ENCODE results near the gene RPL9. TPM values are rescaled to one million over a fixed set of nuclear protein-coding genes. Genes with fewer than 3 reads are reported as not detected.

The RPL9 gene
- total RNA-seq, 6 experiments from 2014 or later: 1,332 to 1,543 (median 1,424) TPM

DNA sequence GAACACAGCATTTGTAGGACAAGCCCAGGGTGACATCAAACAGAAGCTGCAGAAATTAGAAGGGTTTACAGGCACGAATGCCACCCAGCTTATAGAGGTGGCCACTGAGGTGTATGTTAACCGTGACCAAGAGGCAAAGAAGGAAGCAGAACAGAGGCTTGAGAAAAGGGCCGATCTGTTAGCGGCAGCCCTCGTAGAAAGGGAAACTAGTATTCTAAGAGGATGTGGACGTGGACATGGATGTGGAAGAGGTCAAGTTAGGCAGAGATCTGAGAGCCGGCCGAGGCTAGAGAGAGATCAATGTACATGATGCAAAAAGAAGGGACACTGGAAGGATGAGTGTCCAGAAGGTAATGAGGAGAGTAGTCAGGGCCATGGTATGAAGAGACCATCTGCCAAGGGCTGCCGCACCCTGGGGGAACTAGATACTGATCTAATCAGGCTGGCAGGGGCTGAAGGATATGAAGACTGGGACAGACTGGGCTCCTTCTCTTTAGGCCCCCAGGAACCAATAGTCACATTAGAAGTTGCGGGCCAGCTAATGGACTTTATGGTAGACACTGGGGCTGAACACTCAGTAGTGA lies 27.6 kb upstream of the RPL9 start:
- no peak for DNase-seq
- H3K36me3 Mint-ChIP-seq (ENCODE audit: low read depth): peaks cover 10% of the 10 kb centered on the region; the same call in 1 of the 2 replicates
- peaks cover 6% of the 10 kb centered on the region; the same call in 1 of the 2 replicates for H3K4me1 Mint-ChIP-seq (ENCODE audit: low read depth)
- no peak overlapping the region for H3K27ac Mint-ChIP-seq
- TF ChIP-seq, protein P1, sequence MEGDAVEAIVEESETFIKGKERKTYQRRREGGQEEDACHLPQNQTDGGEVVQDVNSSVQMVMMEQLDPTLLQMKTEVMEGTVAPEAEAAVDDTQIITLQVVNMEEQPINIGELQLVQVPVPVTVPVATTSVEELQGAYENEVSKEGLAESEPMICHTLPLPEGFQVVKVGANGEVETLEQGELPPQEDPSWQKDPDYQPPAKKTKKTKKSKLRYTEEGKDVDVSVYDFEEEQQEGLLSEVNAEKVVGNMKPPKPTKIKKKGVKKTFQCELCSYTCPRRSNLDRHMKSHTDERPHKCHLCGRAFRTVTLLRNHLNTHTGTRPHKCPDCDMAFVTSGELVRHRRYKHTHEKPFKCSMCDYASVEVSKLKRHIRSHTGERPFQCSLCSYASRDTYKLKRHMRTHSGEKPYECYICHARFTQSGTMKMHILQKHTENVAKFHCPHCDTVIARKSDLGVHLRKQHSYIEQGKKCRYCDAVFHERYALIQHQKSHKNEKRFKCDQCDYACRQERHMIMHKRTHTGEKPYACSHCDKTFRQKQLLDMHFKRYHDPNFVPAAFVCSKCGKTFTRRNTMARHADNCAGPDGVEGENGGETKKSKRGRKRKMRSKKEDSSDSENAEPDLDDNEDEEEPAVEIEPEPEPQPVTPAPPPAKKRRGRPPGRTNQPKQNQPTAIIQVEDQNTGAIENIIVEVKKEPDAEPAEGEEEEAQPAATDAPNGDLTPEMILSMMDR (IDR thresholded peaks at IDR 0.05): no peak
- H3K9me3 Mint-ChIP-seq: peaks cover 10% of the 10 kb centered on the region
- no peaks in the 10 kb centered on the region; the same call in none of the 2 replicates for H3K27me3 Mint-ChIP-seq (ENCODE audit: insufficient read depth)
- H3K4me3 Mint-ChIP-seq: no peak overlapping the region

DNA sequence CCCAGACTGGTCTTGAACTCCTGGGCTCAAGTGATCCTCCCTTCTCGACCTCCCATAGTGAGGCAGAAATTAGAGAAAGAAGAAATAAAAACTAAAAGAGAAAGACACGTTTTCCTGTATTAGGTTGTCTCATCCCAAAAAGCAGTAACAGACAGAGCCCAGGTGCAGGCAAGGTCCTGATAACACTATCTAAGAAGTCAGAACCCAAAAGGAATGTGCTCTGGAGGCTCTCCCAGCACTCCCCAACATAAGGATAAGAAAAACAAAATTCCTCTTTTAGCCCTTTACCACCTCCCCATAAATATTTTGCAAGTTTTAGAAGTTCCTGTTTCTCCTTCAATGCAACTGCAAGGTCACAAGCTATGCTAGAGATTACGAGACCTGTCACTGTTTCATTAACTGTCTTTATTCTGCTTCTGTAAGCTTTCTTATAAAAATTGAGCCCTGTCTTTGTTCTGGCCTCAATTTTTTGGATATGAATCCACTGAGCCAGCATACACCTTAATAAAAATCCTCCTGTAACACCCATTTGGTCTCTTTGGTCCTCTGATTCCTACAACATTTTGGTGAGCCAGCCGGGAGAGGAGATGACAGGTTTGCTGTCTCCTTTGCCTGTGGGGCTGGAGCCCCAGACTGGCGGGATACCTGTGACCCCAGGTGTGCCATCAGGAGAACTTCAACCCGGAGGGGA lies 26.0 kb upstream of the RPL9 start:
- Mint-ChIP-seq H3K36me3 (ENCODE audit: low read depth) (peaks cover 10% of the 10 kb centered on the region; the same call in 1 of the 2 replicates), H3K9me3 (peaks cover 10% of the 10 kb centered on the region), H3K4me1 (ENCODE audit: low read depth) (peaks cover 6% of the 10 kb centered on the region; the same call in 1 of the 2 replicates), H3K4me3 (no peak overlapping the region), H3K27ac (no peak overlapping the region), H3K27me3 (ENCODE audit: insufficient read depth) (no peaks in the 10 kb centered on the region; the same call in none of the 2 replicates)
- no peak for DNase-seq
- TF ChIP-seq, protein P1 (IDR thresholded peaks at IDR 0.05): no peak

DNA sequence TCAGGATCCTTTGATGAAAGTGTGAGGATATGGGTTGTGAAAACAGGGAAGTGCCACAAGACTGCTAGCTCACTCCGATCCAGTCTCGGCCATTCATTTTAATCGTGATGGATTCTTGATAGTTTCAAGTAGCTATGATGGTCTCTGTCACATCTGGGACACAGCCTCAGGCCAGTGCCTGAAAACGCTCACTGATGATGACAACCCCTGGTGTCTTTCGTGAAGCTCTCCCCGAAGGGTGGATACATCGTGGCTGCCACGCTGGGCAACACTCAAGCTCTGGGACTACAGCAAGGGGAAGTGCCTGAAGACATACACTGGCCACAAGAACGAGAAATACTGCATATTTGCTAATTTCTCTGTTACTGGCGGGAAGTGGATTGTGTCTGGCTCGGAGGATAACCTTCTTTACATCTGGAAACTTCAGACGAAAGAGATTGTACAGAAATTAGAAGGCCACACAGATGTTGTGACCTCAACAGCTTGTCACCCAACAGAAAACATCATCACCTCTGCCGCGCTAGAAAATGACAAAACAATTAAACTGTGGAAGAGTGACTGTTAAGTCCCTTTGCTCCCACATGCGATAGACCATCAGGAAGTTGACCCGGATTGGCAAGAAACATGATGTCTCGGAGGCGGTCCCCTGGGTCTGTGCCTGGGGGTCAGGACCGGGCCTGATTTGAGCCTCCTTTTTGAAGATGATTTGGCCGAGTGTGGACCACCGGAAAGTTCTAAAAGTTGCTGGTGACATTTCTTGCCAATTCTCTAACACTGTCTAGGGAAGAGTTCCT lies 22.4 kb upstream of the RPL9 start:
- peaks cover 10% of the 10 kb centered on the region for H3K9me3 Mint-ChIP-seq
- H3K4me1 Mint-ChIP-seq (ENCODE audit: low read depth): peaks cover 7% of the 10 kb centered on the region; the same call in 1 of the 2 replicates
- no peak overlapping the region for H3K27ac Mint-ChIP-seq
- no peak overlapping the region for H3K4me3 Mint-ChIP-seq
- H3K36me3 Mint-ChIP-seq (ENCODE audit: low read depth): peaks cover 10% of the 10 kb centered on the region; the same call in 1 of the 2 replicates
- DNase-seq: no peak
- no peaks in the 10 kb centered on the region; the same call in none of the 2 replicates for H3K27me3 Mint-ChIP-seq (ENCODE audit: insufficient read depth)
- TF ChIP-seq, protein P1 (IDR thresholded peaks at IDR 0.05): no peak

DNA sequence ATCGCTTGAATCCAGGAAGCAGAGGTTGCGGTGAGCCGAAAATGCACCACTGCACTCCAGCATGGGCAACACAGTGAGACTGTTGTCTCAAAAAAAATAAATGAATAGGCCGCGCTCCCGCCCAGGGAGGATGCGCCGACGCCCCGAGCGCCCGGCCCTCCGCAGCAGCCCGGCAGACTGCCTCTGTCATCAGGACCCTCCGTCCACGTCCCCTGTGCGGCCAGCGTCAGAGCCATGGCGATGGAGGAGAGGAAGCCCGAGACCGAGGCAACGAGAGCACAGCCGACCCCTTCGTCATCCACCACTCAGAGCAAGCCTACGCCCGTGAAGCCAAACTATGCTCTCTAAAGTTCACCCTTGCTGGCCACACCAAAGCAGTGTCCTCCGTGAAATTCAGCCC lies 21.5 kb upstream of the RPL9 start:
- Mint-ChIP-seq H3K4me1 (ENCODE audit: low read depth) (peaks cover 9% of the 10 kb centered on the region; the same call in 1 of the 2 replicates), H3K4me3 (no peak overlapping the region), H3K36me3 (ENCODE audit: low read depth) (peaks cover 10% of the 10 kb centered on the region; the same call in 1 of the 2 replicates), H3K27ac (no peak overlapping the region), H3K9me3 (peaks cover 10% of the 10 kb centered on the region), H3K27me3 (ENCODE audit: insufficient read depth) (no peaks in the 10 kb centered on the region; the same call in none of the 2 replicates)
- no peak for DNase-seq
- TF ChIP-seq, protein P1 (IDR thresholded peaks at IDR 0.05): no peak

DNA sequence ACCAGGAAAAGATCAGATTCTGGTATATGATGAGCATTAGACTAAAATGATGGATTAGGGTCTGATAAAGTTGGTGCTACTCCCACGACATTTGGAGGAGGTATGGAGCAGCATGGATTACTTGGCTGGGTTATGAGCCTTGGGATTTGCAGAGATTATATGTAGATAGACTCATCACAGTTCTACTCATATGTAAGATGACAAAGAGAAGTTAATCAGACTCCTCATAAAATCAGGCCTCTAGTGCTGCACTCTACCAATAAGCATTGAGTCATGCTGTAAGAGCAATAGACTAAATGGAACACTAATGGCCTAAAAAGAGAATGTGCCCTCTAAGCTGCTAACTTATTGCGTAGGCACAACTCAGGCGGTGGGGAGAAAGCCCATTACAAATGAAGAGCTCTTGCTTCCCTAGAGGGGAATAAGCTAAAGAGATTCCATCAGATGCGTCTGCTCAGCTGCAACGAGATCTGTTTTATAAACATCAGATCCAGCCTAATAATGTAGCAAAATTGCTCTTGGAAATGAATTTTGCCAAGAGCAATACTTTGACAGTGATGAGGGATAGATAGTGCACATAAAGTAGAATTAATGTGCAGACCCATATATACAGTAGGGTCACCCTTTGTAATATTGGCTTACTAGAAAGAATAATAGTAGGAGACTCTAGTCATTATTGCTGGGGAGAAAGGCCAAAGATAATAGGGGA lies 17.6 kb upstream of the RPL9 start:
- H3K36me3 Mint-ChIP-seq (ENCODE audit: low read depth): no peaks in the 10 kb centered on the region

More for the DNA sequence above, 17.6 kb upstream of the RPL9 start:
- DNase-seq: peak; percentile 32
- H3K4me3 Mint-ChIP-seq: no peak overlapping the region
- H3K4me1 Mint-ChIP-seq (ENCODE audit: low read depth): peaks cover 9% of the 10 kb centered on the region; the same call in 1 of the 2 replicates
- no peaks in the 10 kb centered on the region for H3K9me3 Mint-ChIP-seq
- TF ChIP-seq, protein P1 (IDR thresholded peaks at IDR 0.05): no peak
- no peaks in the 10 kb centered on the region for H3K27me3 Mint-ChIP-seq (ENCODE audit: insufficient read depth)
- no peak overlapping the region for H3K27ac Mint-ChIP-seq

Measured in HFFc6 (cell line).